Neural crest cell (in vitro differentiated cells): ENCODE results near the gene EMX1. TPM values are rescaled to one million over a fixed set of nuclear protein-coding genes. Genes with fewer than 3 reads are reported as not detected.

ENCODE experiments used
- DNase-seq: peaks from one replicate; pipeline ENCODE4 v3.0.0; 2021; ENCODE audit warnings: low read depth, mixed read lengths, low spot score
- H3K27ac Mint-ChIP-seq: one replicate; pipeline ENCODE4 v1.8.0; 2021; ENCODE audit warnings: mild to moderate bottlenecking, mixed read lengths; ENCODE audit not compliant: unreplicated experiment
- H3K27me3 Mint-ChIP-seq: 2 replicates; pipeline ENCODE4 v1.8.0; 2021; ENCODE audit warnings: low read depth, mild to moderate bottlenecking, mixed read lengths
- H3K36me3 Mint-ChIP-seq: 2 replicates; pipeline ENCODE4 v1.8.0; 2021; ENCODE audit warnings: low read depth, mild to moderate bottlenecking, mixed read lengths
- H3K4me1 Mint-ChIP-seq: 2 replicates; pipeline ENCODE4 v1.8.0; 2021; ENCODE audit warnings: mixed read lengths
- H3K4me3 Mint-ChIP-seq: one replicate; pipeline ENCODE4 v1.8.0; 2021; ENCODE audit warnings: mild to moderate bottlenecking, mixed read lengths
- H3K9me3 Mint-ChIP-seq: 2 replicates; pipeline ENCODE4 v1.8.0; 2021; ENCODE audit warnings: mixed read lengths
- CTCF ChIP-seq: fragments of 200-600 bp; sonication (generic); conservative IDR thresholded peaks from 2 replicates; pipeline ENCODE4 v1.5.0; 2021; ENCODE audit warnings: antibody characterized with exemption, mild to moderate bottlenecking
- total RNA-seq: library from RNA; stranded (reverse); gene quantifications from 2 replicates; pipeline ENCODE4 v1.2.1, GENCODE V29; 2021

The EMX1 gene
- total RNA-seq, 1 donor from 2014 or later = not detected

DNA sequence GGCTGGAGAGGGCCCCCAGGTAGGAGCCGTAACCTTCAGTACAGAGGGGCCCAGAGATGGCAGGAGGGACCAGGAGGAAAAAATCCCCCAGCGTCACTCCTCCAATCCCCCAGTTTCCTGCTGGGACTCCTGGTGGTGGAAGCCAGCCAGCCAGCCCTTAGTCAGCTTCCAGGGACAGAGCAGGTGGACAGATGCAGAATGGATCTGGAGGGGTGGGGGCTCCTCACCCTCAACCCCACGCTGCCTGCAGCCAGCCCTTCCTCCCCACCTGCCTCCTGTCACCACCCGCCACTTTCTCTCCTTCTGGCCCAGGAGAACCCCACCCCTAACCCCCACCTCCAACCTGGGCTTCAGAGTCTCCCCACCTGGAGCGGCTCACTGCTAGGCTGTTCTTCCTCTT is 21.1 kb downstream of the EMX1 start:
- H3K27ac Mint-ChIP-seq = no peak overlapping the region
- DNase-seq = no peak
- no peak for TF ChIP-seq CTCF
- peaks cover 25% of the 10 kb centered on the region for H3K27me3 Mint-ChIP-seq
- no peaks in the 10 kb centered on the region for H3K36me3 Mint-ChIP-seq
- no peaks in the 10 kb centered on the region for H3K4me1 Mint-ChIP-seq
- H3K9me3 Mint-ChIP-seq = no peaks in the 10 kb centered on the region
- H3K4me3 Mint-ChIP-seq = no peak overlapping the region

- H3K4me1 Mint-ChIP-seq = no peaks in the 10 kb centered on the region
- TF ChIP-seq CTCF = no peak
- H3K36me3 Mint-ChIP-seq = no peaks in the 10 kb centered on the region
- no peaks in the 10 kb centered on the region for H3K9me3 Mint-ChIP-seq
- no peak for DNase-seq
- no peak overlapping the region for H3K27ac Mint-ChIP-seq
- H3K4me3 Mint-ChIP-seq = no peak overlapping the region
- H3K27me3 Mint-ChIP-seq = peaks cover 14% of the 10 kb centered on the region
These were observed 23.0 kb downstream of the EMX1 start for GRCh38 chr2:72940361-72940760.

DNA sequence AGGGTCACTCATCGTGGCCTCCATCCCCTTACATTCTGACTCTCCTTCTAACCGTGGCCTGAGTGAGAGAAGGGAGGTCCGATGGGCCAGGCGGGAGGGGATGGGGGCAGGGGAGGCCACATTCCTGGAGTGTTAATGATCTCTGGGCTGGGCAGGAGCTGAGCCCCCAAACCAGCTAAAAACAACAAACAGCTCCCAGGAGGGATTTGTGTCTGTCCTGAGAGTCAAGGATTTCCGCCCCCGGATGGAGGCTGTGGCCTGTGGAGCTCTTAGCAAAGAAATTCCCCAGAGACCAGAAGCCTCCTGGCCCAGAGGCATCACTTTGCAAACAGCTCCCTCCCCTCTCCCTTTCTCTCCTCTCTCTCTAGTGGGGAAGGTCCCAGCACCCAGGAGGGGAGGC is 23.5 kb downstream of the EMX1 start:
- DNase-seq = no peak
- H3K27ac Mint-ChIP-seq = no peak overlapping the region
- no peaks in the 10 kb centered on the region for H3K4me1 Mint-ChIP-seq

DNA sequence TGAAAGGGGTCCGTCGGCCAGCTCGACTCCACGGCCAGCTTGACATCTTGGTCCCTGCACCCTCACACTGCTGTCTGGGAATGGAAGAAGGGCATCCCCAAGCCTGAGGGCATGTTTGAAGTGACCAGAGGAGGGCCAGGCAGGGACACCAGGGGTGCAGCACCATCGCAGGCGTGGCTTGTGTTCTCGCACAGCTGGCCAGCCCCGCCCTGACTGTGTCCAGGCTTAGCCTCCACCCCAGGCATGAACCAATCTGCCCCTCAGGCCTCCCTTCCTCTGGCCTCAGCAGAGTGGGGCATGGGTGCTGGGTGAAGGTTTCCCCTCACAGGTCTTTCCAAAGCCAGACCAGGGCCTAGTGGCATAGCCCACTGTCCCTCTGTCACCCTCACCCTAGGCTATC is 25.0 kb downstream of the EMX1 start:
- no peak overlapping the region for H3K27ac Mint-ChIP-seq
- DNase-seq = no peak
- no peak overlapping the region for H3K4me3 Mint-ChIP-seq
- H3K36me3 Mint-ChIP-seq = no peaks in the 10 kb centered on the region
- TF ChIP-seq CTCF = no peak
- H3K4me1 Mint-ChIP-seq = no peaks in the 10 kb centered on the region
- H3K9me3 Mint-ChIP-seq = no peaks in the 10 kb centered on the region
- H3K27me3 Mint-ChIP-seq = peaks cover 4% of the 10 kb centered on the region

More for the DNA sequence above, 23.5 kb downstream of the EMX1 start:
- no peak for TF ChIP-seq CTCF
- Mint-ChIP-seq H3K27me3 (peaks cover 10% of the 10 kb centered on the region), H3K36me3 (no peaks in the 10 kb centered on the region), H3K4me3 (no peak overlapping the region), H3K9me3 (no peaks in the 10 kb centered on the region)

- H3K4me1 Mint-ChIP-seq = no peaks in the 10 kb centered on the region
- no peaks in the 10 kb centered on the region for H3K36me3 Mint-ChIP-seq
- H3K27ac Mint-ChIP-seq = no peak overlapping the region
- DNase-seq = no peak
- H3K9me3 Mint-ChIP-seq = no peaks in the 10 kb centered on the region
- H3K27me3 Mint-ChIP-seq = peaks cover 2% of the 10 kb centered on the region
- no peak for TF ChIP-seq CTCF
- no peak overlapping the region for H3K4me3 Mint-ChIP-seq
These were observed 25.6 kb downstream of the EMX1 start for GRCh38 chr2:72942881-72943418.
